IgD-negative memory B cell (primary cell): Measurements from ENCODE around the gene TGM4. TPM values are rescaled to one million over a fixed set of nuclear protein-coding genes. Genes with fewer than 3 reads are reported as not detected.

ENCODE experiments used
- H3K27ac Mint-ChIP-seq, 3 donors: one replicate each; pipeline ENCODE4 v1.8.0; 2020 to 2022; ENCODE audit warnings: mild to moderate bottlenecking in 3 of 3, mixed read lengths in 3 of 3, moderate library complexity in 1 of 3
- H3K27me3 Mint-ChIP-seq: one replicate; pipeline ENCODE4 v1.8.0; 2021; ENCODE audit warnings: mixed read lengths
- H3K36me3 Mint-ChIP-seq: one replicate; pipeline ENCODE4 v1.8.0; 2020; ENCODE audit warnings: mild to moderate bottlenecking, mixed read lengths
- H3K4me1 Mint-ChIP-seq, 3 donors: one replicate each; pipeline ENCODE4 v1.8.0; 2020 to 2022; ENCODE audit warnings: mixed read lengths in 3 of 3, mild to moderate bottlenecking in 1 of 3
- H3K4me3 Mint-ChIP-seq, 4 donors: one replicate each; pipeline ENCODE4 v1.8.0; 2020 to 2022; ENCODE audit warnings: mild to moderate bottlenecking in 4 of 4, mixed read lengths in 4 of 4, moderate library complexity in 3 of 4
- H3K9me3 Mint-ChIP-seq, 3 donors: one replicate each; pipeline ENCODE4 v1.8.0; 2020 to 2021; ENCODE audit warnings: mixed read lengths in 3 of 3, mild to moderate bottlenecking in 1 of 3
- polyA plus RNA-seq: library from polyadenylated mRNA; unstranded; fragments of 300-500 nt; fragmentation: Illumina TruSeq; gene quantifications from one replicate; pipeline ENCODE4 v1.2.3, GENCODE V29; 2021

The TGM4 gene
- polyA plus RNA-seq, 1 donor from 2014 or later = 0.06 TPM

- Mint-ChIP-seq H3K36me3 (peaks cover 2% of the 10 kb centered on the region), H3K4me1 (peaks cover 15 to 29% (median 16%) of the 10 kb centered on the region in 3 donors), H3K27ac (no peak overlapping the region), H3K4me3 (no peak overlapping the region), H3K27me3 (no peaks in the 10 kb centered on the region), H3K9me3 (no peaks in the 10 kb centered on the region)
Measured at GRCh38 chr3:44963571-44964325, 89.3 kb downstream of the TGM4 start.

Other genes starting within 250 kb of the TGM4 start
- gene ZNF197, start 249.6 kb upstream of the TGM4 start, polyA plus RNA-seq = 5.9 TPM
- gene ZNF35, start 225.9 kb upstream of the TGM4 start, polyA plus RNA-seq = 6.9 TPM
- gene ZNF502, start 161.9 kb upstream of the TGM4 start, polyA plus RNA-seq = 1.9 TPM
- 2.0 TPM for gene ZNF501, start 145.0 kb upstream of the TGM4 start, polyA plus RNA-seq
- 38.7 TPM for gene KIAA1143, start 113.0 kb upstream of the TGM4 start, polyA plus RNA-seq
- gene KIF15, start 112.8 kb upstream of the TGM4 start, polyA plus RNA-seq = 0.60 TPM
- gene TMEM42, start 12.7 kb upstream of the TGM4 start, polyA plus RNA-seq = 30.4 TPM
- gene ZDHHC3, start 101.6 kb downstream of the TGM4 start, polyA plus RNA-seq = 33.6 TPM
- gene EXOSC7, start 101.6 kb downstream of the TGM4 start, polyA plus RNA-seq = 37.7 TPM
- not detected for gene CLEC3B, start 151.7 kb downstream of the TGM4 start, polyA plus RNA-seq